GM19395 (cell line): ENCODE data around the gene UTS2R.
"Not testable (repeated sequence)": the region's sequence is repeated elsewhere in the genome, so short reads cannot be mapped to it uniquely, and the experiment has no call there.

ENCODE experiments used
- ATAC-seq: cut with Tn5 transposase; IDR thresholded peaks from one replicate; pipeline ENCODE4 v1.9.1; 2021; ENCODE audit warnings: mild to moderate bottlenecking, moderate library complexity; ENCODE audit not compliant: unreplicated experiment

The UTS2R gene

GRCh38 chr17:82406131-82406671 is 34.6 kb downstream of the UTS2R start:
- no peak for ATAC-seq

DNA sequence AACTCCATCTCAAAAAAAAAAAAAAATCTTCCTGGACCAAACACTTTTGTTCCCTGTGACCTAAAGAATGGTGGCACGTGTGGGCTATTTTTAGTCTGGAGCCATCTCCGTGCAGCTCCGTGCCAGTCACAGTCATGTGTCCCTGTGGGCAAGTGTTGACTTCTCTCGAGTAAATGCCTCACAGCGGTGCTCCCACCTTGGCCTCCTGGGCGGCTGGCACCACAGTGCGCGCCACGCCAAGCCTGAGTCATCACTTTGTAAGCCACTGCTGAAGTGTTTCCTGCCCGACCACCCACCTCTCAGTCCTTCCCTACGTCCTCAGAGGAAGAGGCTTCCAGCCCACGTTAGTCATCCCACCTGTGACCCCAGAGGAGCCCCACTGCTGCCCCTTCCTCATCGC is 35.7 kb downstream of the UTS2R start:
- ATAC-seq = no peak

DNA sequence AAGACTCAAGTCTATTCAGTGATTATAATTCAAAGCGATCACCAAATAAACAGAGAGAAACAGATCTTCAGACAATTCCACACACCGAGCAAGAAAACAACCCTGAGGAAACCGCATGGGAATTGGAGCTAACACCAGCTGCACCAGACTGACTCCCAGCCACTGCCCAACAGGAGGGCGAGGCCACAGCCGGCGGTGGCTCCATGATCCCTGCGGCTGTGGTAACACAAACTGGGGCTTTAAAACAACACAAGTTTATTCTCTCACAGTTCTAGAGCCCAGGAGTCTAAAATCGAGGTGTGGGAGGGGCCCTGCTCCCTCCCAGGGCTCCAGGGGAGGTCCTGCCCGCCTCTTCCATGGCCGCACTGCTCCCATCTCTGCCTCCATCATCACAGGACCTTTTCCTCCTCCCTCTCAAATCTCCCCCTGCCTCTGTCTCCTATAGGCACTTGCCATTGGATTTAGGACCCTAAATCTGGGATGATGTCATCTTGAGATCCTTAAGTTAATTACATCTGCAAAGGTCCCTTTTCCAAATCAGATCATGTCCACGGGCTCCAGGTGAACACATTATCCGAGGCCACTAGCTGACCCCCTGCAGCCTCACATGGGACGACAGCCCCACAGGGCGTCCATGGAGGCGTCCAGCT is 36.8 kb downstream of the UTS2R start:
- no peak for ATAC-seq

DNA sequence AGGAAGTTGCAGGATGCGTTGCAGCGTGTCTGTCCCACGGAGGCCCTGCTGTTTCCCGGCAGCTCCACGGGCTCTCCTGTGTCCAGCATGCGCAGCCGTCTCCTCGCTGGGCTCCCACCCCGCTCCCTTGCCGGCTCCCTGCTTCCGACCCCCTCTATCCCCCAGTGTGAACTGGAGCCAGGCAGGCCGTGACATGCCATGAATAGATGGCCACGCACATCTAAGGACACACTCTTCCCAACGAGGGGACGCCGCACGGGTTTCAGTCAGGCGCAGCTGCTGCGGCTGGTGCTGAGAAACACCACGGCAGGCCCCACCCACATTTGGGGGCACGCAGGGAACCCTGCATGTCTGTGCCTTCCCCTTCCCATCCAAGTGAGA is 37.4 kb downstream of the UTS2R start:
- ATAC-seq = no peak

DNA sequence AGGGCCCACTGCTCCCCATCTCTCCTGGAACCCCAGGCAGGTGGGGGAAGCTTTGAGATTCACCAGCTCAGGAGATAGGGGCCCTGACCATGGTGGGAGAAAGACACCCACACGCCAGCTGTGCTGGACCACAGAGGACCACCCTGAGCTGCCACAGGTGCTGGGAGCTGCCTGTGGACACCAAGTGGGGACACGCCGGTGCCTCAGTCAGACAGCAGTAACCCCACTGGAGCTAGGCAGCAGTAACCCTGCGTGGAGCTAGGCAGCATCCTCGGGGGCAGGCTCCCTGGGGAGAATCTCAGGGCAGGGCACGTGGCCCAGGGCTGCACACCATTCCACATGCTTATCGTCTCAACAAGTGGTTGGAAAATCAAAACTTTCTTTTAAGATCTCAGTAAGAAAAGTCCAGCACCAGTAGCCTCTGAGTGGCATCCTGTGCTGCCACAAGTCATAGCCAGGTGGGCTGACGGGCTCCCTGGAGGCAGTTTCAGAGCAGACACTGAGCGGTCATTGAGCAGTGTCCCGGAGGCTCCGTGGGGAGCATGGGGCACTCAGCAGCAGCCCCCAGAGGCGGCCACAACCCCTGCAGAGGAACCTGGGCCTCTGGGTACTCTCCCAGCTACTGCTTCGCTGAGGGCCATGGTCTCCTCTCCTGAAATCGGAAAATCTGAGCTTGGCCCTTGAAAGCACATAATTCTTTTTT is 38.6 kb downstream of the UTS2R start:
- no peak for ATAC-seq

GRCh38 chr17:82411396-82412053 is 40.0 kb downstream of the UTS2R start:
- no peak for ATAC-seq

DNA sequence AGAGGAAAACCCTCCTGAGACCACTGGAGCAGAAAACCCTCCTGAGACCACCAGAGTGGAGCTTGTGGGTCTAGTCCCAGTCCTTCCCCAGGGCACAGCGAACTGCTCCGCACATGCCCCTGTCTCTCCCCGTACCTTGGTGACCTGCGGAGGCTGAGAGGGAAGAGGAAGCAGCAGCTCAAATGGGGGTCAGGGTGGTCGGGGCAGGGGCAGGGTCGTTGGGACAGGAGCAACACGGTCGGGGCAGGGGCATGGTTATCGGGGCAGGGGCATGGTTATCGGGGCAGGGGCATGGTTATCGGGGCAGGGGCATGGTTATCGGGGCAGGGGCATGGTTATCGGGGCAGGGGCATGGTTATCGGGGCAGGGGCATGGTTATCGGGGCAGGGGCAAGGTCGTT is 40.5 kb downstream of the UTS2R start:
- ATAC-seq = not testable (repeated sequence)

DNA sequence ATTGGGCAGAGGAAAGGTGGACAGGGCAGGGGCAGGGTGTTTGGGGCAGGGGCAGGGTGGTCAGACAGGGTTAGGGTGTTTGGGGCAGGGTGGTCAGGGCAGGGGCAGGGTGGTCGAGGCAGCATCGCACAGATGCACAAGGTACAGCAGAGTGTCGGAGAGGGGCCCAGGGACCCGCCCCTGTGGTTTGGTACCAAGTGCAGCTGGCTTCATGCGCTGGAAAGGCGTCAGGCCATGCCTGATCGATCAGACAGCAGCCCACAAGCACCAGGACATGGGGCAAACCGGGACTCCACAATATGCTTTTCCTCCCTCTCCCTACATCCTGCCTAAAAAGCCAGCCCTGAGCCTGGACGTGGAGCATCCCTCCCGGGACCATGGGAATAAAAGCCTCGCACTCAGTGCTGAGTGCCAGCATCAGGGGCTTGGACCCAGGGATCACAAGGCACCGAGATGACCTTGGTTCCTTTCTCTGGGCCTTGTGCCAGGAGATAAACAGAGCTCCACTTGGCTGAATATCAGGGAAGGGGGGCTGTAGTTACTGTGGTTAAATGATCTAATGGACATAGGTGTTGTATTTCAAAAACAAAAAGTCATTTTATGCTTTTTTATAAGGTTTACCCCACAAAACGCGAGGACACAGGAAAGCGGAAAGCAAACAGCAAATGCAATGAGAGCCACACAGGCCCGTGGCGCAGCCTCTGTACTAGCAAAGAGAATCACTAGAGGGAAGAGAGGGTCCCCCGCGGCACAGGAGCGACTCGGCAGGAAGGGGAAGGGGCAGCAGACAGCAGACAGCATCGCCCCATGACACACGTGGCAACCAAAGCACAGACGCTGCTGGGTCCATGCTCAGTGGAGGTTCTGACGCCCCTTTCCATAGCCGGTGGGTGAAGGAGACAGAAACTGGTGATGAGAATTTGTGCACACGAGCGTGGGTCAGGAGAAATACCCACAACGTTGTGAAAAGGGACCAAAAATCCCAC is 41.3 kb downstream of the UTS2R start:
- no peak for ATAC-seq

GRCh38 chr17:82414548-82415281 is 43.1 kb downstream of the UTS2R start:
- no peak for ATAC-seq

GRCh38 chr17:82415336-82415735 is 43.8 kb downstream of the UTS2R start:
- no peak for ATAC-seq

GRCh38 chr17:82415786-82416185 is 44.2 kb downstream of the UTS2R start:
- no peak for ATAC-seq

DNA sequence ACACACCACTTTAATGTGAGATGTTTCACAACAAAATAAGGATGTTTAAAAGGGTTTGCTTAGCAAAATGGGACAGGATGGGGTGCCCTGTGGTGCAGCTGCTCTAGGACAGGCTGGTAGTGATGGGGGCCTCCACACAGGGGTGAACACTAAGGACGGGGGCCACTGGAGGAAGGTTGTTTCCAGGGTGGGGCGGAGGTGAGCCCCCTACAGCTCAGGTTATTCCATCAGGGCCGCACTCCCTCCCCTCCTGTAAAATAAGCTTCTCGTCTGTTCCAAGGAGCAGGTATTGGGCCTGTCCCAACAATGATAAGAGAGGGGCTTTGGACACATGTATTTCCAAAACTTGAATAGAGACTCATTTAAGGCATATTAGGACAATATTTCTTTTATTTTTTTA is 44.7 kb downstream of the UTS2R start:
- no peak for ATAC-seq

GRCh38 chr17:82416771-82417170 is 45.2 kb downstream of the UTS2R start:
- ATAC-seq = no peak

GRCh38 chr17:82418001-82418986 is 46.7 kb downstream of the UTS2R start, which contains the start of the genes HEXD and OGFOD3:
HEXD (plus strand) TSS chr17:82418347; CDS start chr17:82419800, 1,453 bp downstream.
OGFOD3 (minus strand) TSS chr17:82418586; CDS start chr17:82418485, 101 bp downstream.
- peak; percentile 76 for ATAC-seq

- no peak for ATAC-seq
Observed at GRCh38 chr17:82419540-82419939, 48.0 kb downstream of the UTS2R start.

DNA sequence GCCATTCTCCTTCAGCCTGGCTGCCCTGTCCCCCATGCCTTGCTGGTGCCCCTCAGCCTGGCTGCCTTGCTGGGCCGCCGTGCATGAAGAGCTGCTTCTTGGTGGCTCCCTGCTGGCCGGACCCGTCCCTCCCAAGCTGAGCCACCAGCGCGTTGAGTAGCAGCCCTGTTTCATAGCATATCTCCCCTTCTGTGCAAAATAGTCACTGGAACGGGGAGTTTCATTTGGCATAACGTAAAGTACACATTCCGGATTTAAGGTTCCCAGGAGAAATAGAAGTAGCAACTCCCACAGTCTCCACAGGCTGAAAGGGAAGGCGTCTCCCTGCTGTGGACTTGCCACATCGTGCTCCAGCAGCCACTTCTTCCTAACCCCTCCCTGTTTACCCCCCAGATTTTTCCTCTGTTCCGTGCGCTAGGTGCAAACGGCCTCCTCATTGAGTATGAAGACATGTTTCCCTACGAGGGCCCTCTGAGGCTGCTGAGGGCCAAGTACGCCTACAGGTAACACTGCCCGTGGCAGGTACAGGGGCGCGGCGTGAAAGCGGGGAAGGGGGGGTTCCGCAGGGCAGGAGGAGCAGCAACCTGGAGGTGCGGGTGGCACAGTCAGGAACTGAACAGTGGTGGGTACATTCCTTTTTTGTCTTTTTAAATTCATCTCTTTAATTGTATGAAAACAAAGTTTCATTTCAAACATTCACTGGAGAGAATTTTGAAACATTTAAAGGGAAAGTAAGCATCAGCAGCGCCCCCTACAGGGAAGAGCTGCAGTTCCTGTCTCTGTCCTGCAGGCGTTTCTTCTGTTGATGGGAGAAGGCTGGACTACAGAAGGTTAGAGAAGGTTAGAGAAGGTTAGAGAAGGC is 52.7 kb downstream of the UTS2R start:
- no peak for ATAC-seq

DNA sequence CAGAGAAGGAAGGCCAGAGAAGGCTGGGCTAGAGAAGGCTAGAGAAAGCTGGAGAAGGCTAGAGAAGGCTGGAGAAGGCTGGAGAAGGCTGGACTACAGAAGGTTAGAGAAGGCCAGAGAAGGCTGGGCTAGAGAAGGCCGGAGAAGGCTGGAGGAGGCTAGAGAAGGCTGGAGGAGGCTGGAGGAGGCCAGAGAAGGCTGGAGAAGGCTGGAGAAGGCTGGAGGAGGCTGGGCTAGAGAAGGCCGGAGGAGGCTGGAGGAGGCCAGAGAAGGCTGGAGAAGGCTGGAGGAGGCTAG is 53.2 kb downstream of the UTS2R start:
- no peak for ATAC-seq
